H9 (cell line): Measurements from ENCODE around the gene TRAT1. TPM values are rescaled to one million over a fixed set of nuclear protein-coding genes. Genes with fewer than 3 reads are reported as not detected.

Experiments used
- DNase-seq: peaks from one replicate; pipeline ENCODE4 v3.0.0-alpha.2; 2017
- H2AFZ ChIP-seq: one replicate; pipeline ENCODE4 v1.6.1; 2013; ENCODE audit warnings: mild to moderate bottlenecking, low read length, control low read depth, moderate library complexity
- H2AK5ac ChIP-seq: 2 replicates; pipeline ENCODE4 v1.6.1; 2013; ENCODE audit warnings: low read length, control low read depth, mixed read lengths; ENCODE audit not compliant: insufficient read length
- H2BK120ac ChIP-seq: one replicate; pipeline ENCODE4 v1.6.1; 2013; ENCODE audit warnings: low read depth, mild to moderate bottlenecking, low read length, control low read depth, inconsistent platforms; ENCODE audit not compliant: poor library complexity, severe bottlenecking
- H2BK12ac ChIP-seq: 2 replicates; pipeline ENCODE4 v1.6.1; 2013; ENCODE audit warnings: low read length, control low read depth, mixed read lengths, low read depth; ENCODE audit not compliant: insufficient read length
- H2BK15ac ChIP-seq: 2 replicates; pipeline ENCODE4 v1.6.1; 2013; ENCODE audit warnings: low read depth, low read length, control low read depth
- H2BK20ac ChIP-seq: one replicate; pipeline ENCODE4 v1.6.1; 2013; ENCODE audit warnings: low read depth, mild to moderate bottlenecking, low read length, control low read depth, inconsistent platforms; ENCODE audit not compliant: poor library complexity, severe bottlenecking
- H2BK5ac ChIP-seq: 2 replicates; pipeline ENCODE4 v1.6.1; 2013; ENCODE audit warnings: low read length, control low read depth, mixed read lengths; ENCODE audit not compliant: insufficient read length
- H3K14ac ChIP-seq: 2 replicates; pipeline ENCODE4 v1.6.1; 2013; ENCODE audit warnings: low read length, control low read depth; ENCODE audit not compliant: insufficient read depth
- H3K18ac ChIP-seq: 2 replicates; pipeline ENCODE4 v1.6.1; 2013; ENCODE audit warnings: low read depth, mild to moderate bottlenecking, mixed read lengths, low read length, control low read depth; ENCODE audit not compliant: insufficient read length
- H3K23ac ChIP-seq: 2 replicates; pipeline ENCODE4 v1.6.1; 2013; ENCODE audit warnings: low read length, control low read depth, mixed read lengths, low read depth; ENCODE audit not compliant: insufficient read length
- H3K23me2 ChIP-seq: 2 replicates; pipeline ENCODE4 v1.6.1; 2013; ENCODE audit warnings: low read depth, mild to moderate bottlenecking, mixed read lengths, low read length, control low read depth; ENCODE audit not compliant: insufficient read length, poor library complexity, severe bottlenecking
- H3K27ac ChIP-seq: 2 replicates; pipeline ENCODE4 v1.5.1; 2013; ENCODE audit warnings: low read length, control low read depth, mixed read lengths, low read depth; ENCODE audit not compliant: insufficient read length
- H3K27me3 ChIP-seq: 2 replicates; pipeline ENCODE4 v1.6.1; 2013; ENCODE audit warnings: low read length, control low read depth, inconsistent platforms; ENCODE audit not compliant: insufficient read depth
- H3K4ac ChIP-seq: 2 replicates; pipeline ENCODE4 v1.6.1; 2013; ENCODE audit warnings: low read depth, mild to moderate bottlenecking, control low read depth, inconsistent platforms, low read length, moderate library complexity
- H3K4me1 ChIP-seq: 2 replicates; pipeline ENCODE4 v1.6.1; 2013; ENCODE audit warnings: low read length, control low read depth, inconsistent platforms; ENCODE audit not compliant: insufficient read depth
- H3K4me2 ChIP-seq: 2 replicates; pipeline ENCODE4 v1.6.1; 2013; ENCODE audit warnings: low read length, control low read depth, mixed read lengths; ENCODE audit not compliant: insufficient read length, insufficient read depth
- H3K56ac ChIP-seq: 2 replicates; pipeline ENCODE4 v1.6.1; 2013; ENCODE audit warnings: low read depth, mild to moderate bottlenecking, mixed read lengths, low read length, control low read depth; ENCODE audit not compliant: insufficient read length
- H3K79me1 ChIP-seq: 2 replicates; pipeline ENCODE4 v1.6.1; 2013; ENCODE audit warnings: low read depth, mild to moderate bottlenecking, moderate library complexity, low read length, control low read depth, inconsistent platforms; ENCODE audit not compliant: insufficient read depth, poor library complexity, severe bottlenecking
- H3K79me2 ChIP-seq: 2 replicates; pipeline ENCODE4 v1.6.1; 2013; ENCODE audit warnings: low read length, control low read depth, inconsistent platforms; ENCODE audit not compliant: insufficient read depth
- H3K9ac ChIP-seq: 2 replicates; pipeline ENCODE4 v1.6.1; 2013; ENCODE audit warnings: low read length, control low read depth, mixed read lengths; ENCODE audit not compliant: insufficient read length; ENCODE audit errors: extremely low read depth
- H3K9me3 ChIP-seq: one replicate; pipeline ENCODE4 v1.6.1; 2013; ENCODE audit warnings: low read depth, low read length, inconsistent platforms; ENCODE audit not compliant: control insufficient read depth
- H3T11ph ChIP-seq: one replicate; pipeline ENCODE4 v1.6.1; 2013; ENCODE audit warnings: mild to moderate bottlenecking, low read length, control low read depth, inconsistent platforms
- H4K20me1 ChIP-seq: one replicate; pipeline ENCODE4 v1.6.1; 2013; ENCODE audit not compliant: control insufficient read depth, insufficient read length, insufficient read depth
- H4K5ac ChIP-seq: 2 replicates; pipeline ENCODE4 v1.6.1; 2013; ENCODE audit warnings: low read depth, mild to moderate bottlenecking, mixed read lengths, low read length, control low read depth; ENCODE audit not compliant: insufficient read length
- H4K8ac ChIP-seq: replicated peaks from 2 replicates; pipeline ENCODE4 v1.6.1; 2013; ENCODE audit warnings: low read length, control low read depth, mixed read lengths, low read depth; ENCODE audit not compliant: insufficient read length
- H4K91ac ChIP-seq: 2 replicates; pipeline ENCODE4 v1.6.1; 2013; ENCODE audit warnings: low read depth, mild to moderate bottlenecking, moderate library complexity, mixed read lengths, low read length, control low read depth; ENCODE audit not compliant: insufficient read length
- H3K27ac Mint-ChIP-seq, 3 experiments: 2 replicates in 2 of 3; 3 replicates in 1 of 3; pipeline ENCODE4 v1.8.0; 2020 to 2021; ENCODE audit warnings: mixed read lengths in 3 of 3, mild to moderate bottlenecking in 1 of 3, moderate library complexity in 1 of 3
- H3K27me3 Mint-ChIP-seq: 2 replicates; pipeline ENCODE4 v1.8.0; 2021; ENCODE audit warnings: low read depth, mild to moderate bottlenecking, moderate library complexity, mixed read lengths
- H3K36me3 Mint-ChIP-seq, 3 experiments: 2 replicates in 2 of 3; 3 replicates in 1 of 3; pipeline ENCODE4 v1.8.0; 2020 to 2021; ENCODE audit warnings: low read depth in 3 of 3, mixed read lengths in 3 of 3; ENCODE audit not compliant: insufficient read depth in 1 of 3
- H3K4me1 Mint-ChIP-seq, 2 experiments: 2 replicates each; pipeline ENCODE4 v1.8.0; 2020; ENCODE audit warnings: mixed read lengths in 2 of 2
- H3K4me3 Mint-ChIP-seq, 2 experiments: 2 replicates in 1 of 2; 3 replicates in 1 of 2; pipeline ENCODE4 v1.8.0; 2020 to 2021; ENCODE audit warnings: mild to moderate bottlenecking in 2 of 2, mixed read lengths in 2 of 2, moderate library complexity in 1 of 2
- H3K9me3 Mint-ChIP-seq, 2 experiments: 2 replicates in 1 of 2; 3 replicates in 1 of 2; pipeline ENCODE4 v1.8.0; 2020; ENCODE audit warnings: mild to moderate bottlenecking in 2 of 2, mixed read lengths in 2 of 2, moderate library complexity in 1 of 2
- WGBS: extraction: QIAGEN DNeasy Blood & Tissue Kit; methylation state at CpG from one replicate; pipeline ENCODE4 v1.1.7; 2013; ENCODE audit warnings: missing lambda C conversion rate, low lambda C conversion rate, mixed read lengths; ENCODE audit not compliant: insufficient read length; ENCODE audit errors: extremely low coverage; 5-methylcytosine and 5-hydroxymethylcytosine counted together
- total RNA-seq: library from RNA; stranded (reverse); gene quantifications from 2 replicates; pipeline ENCODE4 v1.2.1, GENCODE V29; 2021
- TF ChIP-seq, protein P1 (sequence below): fragments of 200-600 bp; sonication (generic); conservative IDR thresholded peaks from 3 replicates; pipeline ENCODE4 v1.8.0; 2021; ENCODE audit warnings: antibody characterized with exemption, mild to moderate bottlenecking

Gene TRAT1
- total RNA-seq, 1 experiment from 2014 or later = not detected

DNA sequence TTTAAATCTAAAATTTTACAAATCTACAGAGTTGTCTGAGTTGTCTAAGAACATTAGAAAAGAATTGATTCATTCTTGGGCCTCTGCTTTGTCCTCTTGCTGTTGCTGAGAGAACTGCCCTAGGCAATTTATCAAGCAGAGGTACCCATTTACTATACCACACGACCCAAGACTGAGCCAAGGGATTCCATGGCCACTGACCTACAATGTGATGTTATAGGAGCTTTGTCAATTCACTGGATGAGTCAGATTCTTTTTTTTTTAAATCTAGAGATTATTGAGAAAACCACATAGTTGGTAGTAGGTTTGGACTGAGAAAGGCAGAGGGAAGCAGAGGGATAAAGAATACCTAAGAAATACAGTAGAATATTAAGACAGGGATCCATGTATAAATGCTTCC is 55.3 kb downstream of the TRAT1 start:
- Histone ChIP-seq H4K91ac (no peak overlapping the region), H3K4me2 (no peak overlapping the region), H3K27me3 (no peaks in the 10 kb centered on the region), H3K79me1 (no peaks in the 10 kb centered on the region), H3K9ac (no peak overlapping the region), H3K9me3 (no peaks in the 10 kb centered on the region), H2BK5ac (no peak overlapping the region), H3T11ph (no peak overlapping the region), H3K23me2 (no peaks in the 10 kb centered on the region), H2AK5ac (no peak overlapping the region), H4K8ac (no peak overlapping the region), H3K4ac (no peak overlapping the region), H2BK12ac (no peak overlapping the region), H4K5ac (no peak overlapping the region), H3K23ac (no peak overlapping the region), H2BK120ac (no peak overlapping the region), H3K14ac (no peak overlapping the region), H3K56ac (no peak overlapping the region), H3K27ac (no peak overlapping the region), H2AFZ (no peak overlapping the region), H3K79me2 (no peaks in the 10 kb centered on the region), H2BK15ac (no peak overlapping the region), H3K18ac (no peak overlapping the region), H4K20me1 (no peaks in the 10 kb centered on the region), H3K4me1 (no peaks in the 10 kb centered on the region), H2BK20ac (no peak overlapping the region)
- Mint-ChIP-seq H3K27ac (no peak overlapping the region), H3K9me3 (no peaks in the 10 kb centered on the region; a peak in 1 of 5 replicates), H3K4me1 (no peaks in the 10 kb centered on the region), H3K36me3 (no peaks in the 10 kb centered on the region), H3K27me3 (no peaks in the 10 kb centered on the region), H3K4me3 (no peak overlapping the region)
- no peak for DNase-seq
- TF ChIP-seq, protein P1, sequence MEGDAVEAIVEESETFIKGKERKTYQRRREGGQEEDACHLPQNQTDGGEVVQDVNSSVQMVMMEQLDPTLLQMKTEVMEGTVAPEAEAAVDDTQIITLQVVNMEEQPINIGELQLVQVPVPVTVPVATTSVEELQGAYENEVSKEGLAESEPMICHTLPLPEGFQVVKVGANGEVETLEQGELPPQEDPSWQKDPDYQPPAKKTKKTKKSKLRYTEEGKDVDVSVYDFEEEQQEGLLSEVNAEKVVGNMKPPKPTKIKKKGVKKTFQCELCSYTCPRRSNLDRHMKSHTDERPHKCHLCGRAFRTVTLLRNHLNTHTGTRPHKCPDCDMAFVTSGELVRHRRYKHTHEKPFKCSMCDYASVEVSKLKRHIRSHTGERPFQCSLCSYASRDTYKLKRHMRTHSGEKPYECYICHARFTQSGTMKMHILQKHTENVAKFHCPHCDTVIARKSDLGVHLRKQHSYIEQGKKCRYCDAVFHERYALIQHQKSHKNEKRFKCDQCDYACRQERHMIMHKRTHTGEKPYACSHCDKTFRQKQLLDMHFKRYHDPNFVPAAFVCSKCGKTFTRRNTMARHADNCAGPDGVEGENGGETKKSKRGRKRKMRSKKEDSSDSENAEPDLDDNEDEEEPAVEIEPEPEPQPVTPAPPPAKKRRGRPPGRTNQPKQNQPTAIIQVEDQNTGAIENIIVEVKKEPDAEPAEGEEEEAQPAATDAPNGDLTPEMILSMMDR = no peak
- WGBS = no CpG with 5 or more reads among the region's 1 CpG
